Vagina (tissue), 2 donors: ENCODE data around the gene ICE1. TPM values are rescaled to one million over a fixed set of nuclear protein-coding genes. Genes with fewer than 3 reads are reported as not detected.

ENCODE experiments used
- DNase-seq, 2 donors: peaks; one replicate each; pipeline ENCODE4 v3.0.0-alpha.2; 2017; ENCODE audit errors: extremely low spot score in 2 of 2
- H3K27ac ChIP-seq: fragments of 200-600 bp; sonication (generic); one replicate; pipeline ENCODE4 v1.5.1; 2019
- H3K27me3 ChIP-seq: fragments of 200-600 bp; sonication (generic); one replicate; pipeline ENCODE4 v1.5.1; 2019
- H3K36me3 ChIP-seq, 2 donors: fragments of 200-600 bp; sonication (generic); one replicate each; pipeline ENCODE4 v1.5.1; 2017 to 2019
- H3K4me1 ChIP-seq: fragments of 200-600 bp; sonication (generic); one replicate; pipeline ENCODE4 v1.5.1; 2019
- H3K4me3 ChIP-seq, 2 donors: fragments of 200-600 bp; sonication (generic); 1 replicate in 1 of 2; 2 replicates in 1 of 2; pipeline ENCODE4 v1.5.1; 2016 to 2019
- H3K9me3 ChIP-seq: fragments of 200-600 bp; sonication (generic); one replicate; pipeline ENCODE4 v1.5.1; 2019
- CTCF ChIP-seq, 3 experiments: fragments of 450-650 bp in 2 of 3; fragments of 200-600 bp in 1 of 3; sonication (generic) in 1 of 3; IDR thresholded peaks; one replicate each; pipeline ENCODE4 v1.5.1; 2017 to 2019; ENCODE audit warnings: antibody characterized with exemption in 3 of 3, mild to moderate bottlenecking in 2 of 3, moderate library complexity in 2 of 3
- POLR2A ChIP-seq, 2 donors: fragments of 450-650 bp; IDR thresholded peaks; one replicate each; pipeline ENCODE4 v1.6.1; 2017; ENCODE audit warnings: antibody characterized with exemption in 2 of 2, mild to moderate bottlenecking in 2 of 2, moderate library complexity in 2 of 2
- POLR2AphosphoS5 ChIP-seq, 2 donors: sonication (generic); formaldehyde crosslinking; IDR thresholded peaks; one replicate each; pipeline ENCODE4 v1.9.0; 2017; ENCODE audit warnings: antibody characterized with exemption in 2 of 2, mild to moderate bottlenecking in 2 of 2, low read depth in 1 of 2; ENCODE audit not compliant: insufficient read depth in 1 of 2
- intact Hi-C: fragments of 100-400 bp; cut with DNase I; formaldehyde crosslinking; loops from one replicate; pipeline ENCODE4 v1.15.1; 2023
- total RNA-seq: library from RNA; depleted of rRNA; stranded (reverse); fragments of >200 nt; gene quantifications from one replicate; pipeline ENCODE4 v1.2.3, GENCODE V29; 2016

The ICE1 gene
- total RNA-seq, 1 donor from 2014 or later = 23.1 TPM

GRCh38 chr5:5499442-5499841 lies 77.0 kb downstream of the ICE1 start:
- Histone ChIP-seq H3K9me3 (no peaks in the 10 kb centered on the region), H3K4me1 (peaks cover 2% of the 10 kb centered on the region), H3K27ac (no peak overlapping the region), H3K4me3 (no peak overlapping the region), H3K36me3 (no peaks in the 10 kb centered on the region), H3K27me3 (no peaks in the 10 kb centered on the region)
- intact Hi-C loops = loop anchor here (5.0 kb wide), 1 partner anchor 1083 kb away; no protein-coding TSS in a partner anchor
- DNase-seq = no peak
- TF ChIP-seq CTCF (IDR thresholded peaks at IDR 0.05) = no peak
- TF ChIP-seq POLR2A (IDR thresholded peaks at IDR 0.05) = no peak

DNA sequence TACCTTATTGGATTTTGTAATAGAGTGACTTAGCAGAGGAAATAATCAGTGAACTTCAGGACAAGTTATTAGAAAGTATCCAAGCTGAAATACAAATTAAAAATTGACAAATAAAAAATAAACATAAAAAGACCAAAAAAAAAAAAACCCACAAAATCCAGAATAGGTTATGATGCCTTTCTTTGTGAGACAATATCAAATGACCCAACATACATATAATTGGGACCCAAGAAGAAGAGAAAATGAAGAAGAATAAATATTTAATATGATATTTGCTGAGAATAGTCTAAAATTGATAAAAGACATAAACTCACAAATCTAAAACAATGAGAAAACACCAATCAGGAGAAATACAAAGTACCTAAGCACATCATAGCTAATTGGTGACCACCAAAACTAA lies 81.8 kb downstream of the ICE1 start:
- intact Hi-C loops = no loop called here
- no peak for DNase-seq
- Histone ChIP-seq H3K4me3 (no peak overlapping the region), H3K27ac (no peak overlapping the region), H3K9me3 (no peaks in the 10 kb centered on the region), H3K4me1 (no peaks in the 10 kb centered on the region), H3K27me3 (no peaks in the 10 kb centered on the region), H3K36me3 (no peaks in the 10 kb centered on the region)
- TF ChIP-seq POLR2AphosphoS5 (IDR thresholded peaks at IDR 0.05; ENCODE audit: insufficient read depth in 1 of 2, low read depth in 1 of 2) (no peak), CTCF (IDR thresholded peaks at IDR 0.05) (no peak), POLR2A (IDR thresholded peaks at IDR 0.05) (no peak)

- DNase-seq = no peak
- intact Hi-C loops = no loop called here
- no peak for TF ChIP-seq POLR2AphosphoS5 (IDR thresholded peaks at IDR 0.05; ENCODE audit: insufficient read depth in 1 of 2, low read depth in 1 of 2)
- no peak for TF ChIP-seq POLR2A (IDR thresholded peaks at IDR 0.05)
- no peak for TF ChIP-seq CTCF (IDR thresholded peaks at IDR 0.05)
- no peaks in the 10 kb centered on the region for H3K4me1 ChIP-seq
- H3K27ac ChIP-seq = no peak overlapping the region
- H3K36me3 ChIP-seq = no peaks in the 10 kb centered on the region
- H3K27me3 ChIP-seq = no peaks in the 10 kb centered on the region
- H3K4me3 ChIP-seq = no peak overlapping the region
- no peaks in the 10 kb centered on the region for H3K9me3 ChIP-seq
These were observed 83.3 kb downstream of the ICE1 start for GRCh38 chr5:5505815-5506214.

DNA sequence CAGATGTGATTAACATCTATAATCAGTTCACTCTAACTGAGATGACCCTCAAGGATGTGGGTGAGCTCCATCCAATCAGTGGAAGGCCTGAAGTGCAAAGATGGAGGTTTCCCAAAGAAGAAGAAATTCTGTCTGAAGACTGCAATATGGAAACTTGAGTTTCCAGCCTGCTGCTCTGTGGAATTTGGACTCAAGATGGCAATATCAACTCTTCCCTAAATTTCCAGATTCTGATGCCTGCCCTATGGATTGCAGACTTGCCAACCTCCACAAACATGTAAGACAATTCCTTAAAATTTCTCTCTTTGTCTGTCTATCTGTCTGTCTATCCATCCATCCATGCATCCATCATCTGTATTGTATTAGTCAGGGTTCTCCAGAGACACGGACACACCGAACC lies 85.9 kb downstream of the ICE1 start:
- H3K4me3 ChIP-seq = no peak overlapping the region
- no peak for DNase-seq
- H3K36me3 ChIP-seq = no peaks in the 10 kb centered on the region
- no peaks in the 10 kb centered on the region for H3K27me3 ChIP-seq
- no peak overlapping the region for H3K27ac ChIP-seq
- no peaks in the 10 kb centered on the region for H3K4me1 ChIP-seq
- H3K9me3 ChIP-seq = no peaks in the 10 kb centered on the region
- intact Hi-C loops = no loop called here
- TF ChIP-seq POLR2AphosphoS5 (IDR thresholded peaks at IDR 0.05; ENCODE audit: insufficient read depth in 1 of 2, low read depth in 1 of 2) (no peak), POLR2A (IDR thresholded peaks at IDR 0.05) (no peak), CTCF (IDR thresholded peaks at IDR 0.05) (no peak)

- TF ChIP-seq CTCF (IDR thresholded peaks at IDR 0.05) = no peak
- no peak for TF ChIP-seq POLR2A (IDR thresholded peaks at IDR 0.05)
- no peak for TF ChIP-seq POLR2AphosphoS5 (IDR thresholded peaks at IDR 0.05; ENCODE audit: insufficient read depth in 1 of 2, low read depth in 1 of 2)
- Histone ChIP-seq H3K36me3 (no peaks in the 10 kb centered on the region), H3K9me3 (no peaks in the 10 kb centered on the region), H3K27ac (no peak overlapping the region), H3K4me1 (no peaks in the 10 kb centered on the region), H3K27me3 (no peaks in the 10 kb centered on the region), H3K4me3 (no peak overlapping the region)
- intact Hi-C loops = no loop called here
- no peak for DNase-seq
These were observed 89.5 kb downstream of the ICE1 start for GRCh38 chr5:5511904-5512416.
